Measurements from ENCODE around the gene CRYGC. TPM values are rescaled to one million over a fixed set of nuclear protein-coding genes. Genes with fewer than 3 reads are reported as not detected.

CRYGC gene
- polyA plus RNA-seq, 3 donors: not detected

- DNase-seq: no peak
- no peaks in the 10 kb centered on the region for H3K9me3 ChIP-seq (replicated peaks in 1 of 2; ENCODE audit: control insufficient read depth in 1 of 2, insufficient read depth in 1 of 2, low read length in 2 of 2)
- H3K4me1 Mint-ChIP-seq: peaks cover 24% of the 10 kb centered on the region
- H3K27ac ChIP-seq (ENCODE audit: low read depth in 1 of 2, low read length in 2 of 2): no peak overlapping the region
- H3K4me3 ChIP-seq (replicated peaks in 1 of 3; ENCODE audit: low read depth in 2 of 3, low read length in 3 of 3): no peak overlapping the region
- peaks cover 0 to 3% (median 0%) of the 10 kb centered on the region in 3 donors for H3K27me3 Mint-ChIP-seq (ENCODE audit: low read depth in 3 of 3)
- H3K4me2 ChIP-seq (replicated peaks; ENCODE audit: extremely low read depth, low read length, poor library complexity, severe bottlenecking): no peak overlapping the region
- H3K79me2 ChIP-seq (ENCODE audit: insufficient read depth, low read length): no peaks in the 10 kb centered on the region
- intact Hi-C loops (cut with micrococcal nuclease): no loop called here
- no peak overlapping the region for H2AFZ ChIP-seq (ENCODE audit: insufficient read depth, low read depth, low read length, poor library complexity, severe bottlenecking)
- no CpG with 5 or more reads among the region's 3 CpGs for WGBS (ENCODE audit: insufficient coverage)
- no peaks in the 10 kb centered on the region for H4K20me1 ChIP-seq (ENCODE audit: insufficient read depth, low read length)
- H3K4me3 Mint-ChIP-seq: no peak overlapping the region
- H3K27ac Mint-ChIP-seq: no peak overlapping the region
- no peaks in the 10 kb centered on the region for H3K36me3 ChIP-seq (replicated peaks in 1 of 2; ENCODE audit: control insufficient read depth in 1 of 2, insufficient read depth in 2 of 2, low read length in 2 of 2)
- H3K27me3 ChIP-seq (ENCODE audit: control insufficient read depth in 2 of 2, insufficient read depth in 2 of 2, low read length in 2 of 2): no peaks in the 10 kb centered on the region
- H3K36me3 Mint-ChIP-seq: no peaks in the 10 kb centered on the region
- H3K9me3 Mint-ChIP-seq: peaks cover 0 to 4% (median 0%) of the 10 kb centered on the region in 7 donors
- TF ChIP-seq CTCF (IDR thresholded peaks at IDR 0.05): no peak
- no peak overlapping the region for H3K9ac ChIP-seq (ENCODE audit: insufficient read depth, low read length, poor library complexity, severe bottlenecking)
- peaks cover 0 to 18% of the 10 kb centered on the region in 2 donors for H3K4me1 ChIP-seq (ENCODE audit: control insufficient read depth in 1 of 2, insufficient read depth in 2 of 2, low read length in 2 of 2)
These were observed 26.0 kb downstream of the CRYGC start for GRCh38 chr2:208103616-208104015.

DNA sequence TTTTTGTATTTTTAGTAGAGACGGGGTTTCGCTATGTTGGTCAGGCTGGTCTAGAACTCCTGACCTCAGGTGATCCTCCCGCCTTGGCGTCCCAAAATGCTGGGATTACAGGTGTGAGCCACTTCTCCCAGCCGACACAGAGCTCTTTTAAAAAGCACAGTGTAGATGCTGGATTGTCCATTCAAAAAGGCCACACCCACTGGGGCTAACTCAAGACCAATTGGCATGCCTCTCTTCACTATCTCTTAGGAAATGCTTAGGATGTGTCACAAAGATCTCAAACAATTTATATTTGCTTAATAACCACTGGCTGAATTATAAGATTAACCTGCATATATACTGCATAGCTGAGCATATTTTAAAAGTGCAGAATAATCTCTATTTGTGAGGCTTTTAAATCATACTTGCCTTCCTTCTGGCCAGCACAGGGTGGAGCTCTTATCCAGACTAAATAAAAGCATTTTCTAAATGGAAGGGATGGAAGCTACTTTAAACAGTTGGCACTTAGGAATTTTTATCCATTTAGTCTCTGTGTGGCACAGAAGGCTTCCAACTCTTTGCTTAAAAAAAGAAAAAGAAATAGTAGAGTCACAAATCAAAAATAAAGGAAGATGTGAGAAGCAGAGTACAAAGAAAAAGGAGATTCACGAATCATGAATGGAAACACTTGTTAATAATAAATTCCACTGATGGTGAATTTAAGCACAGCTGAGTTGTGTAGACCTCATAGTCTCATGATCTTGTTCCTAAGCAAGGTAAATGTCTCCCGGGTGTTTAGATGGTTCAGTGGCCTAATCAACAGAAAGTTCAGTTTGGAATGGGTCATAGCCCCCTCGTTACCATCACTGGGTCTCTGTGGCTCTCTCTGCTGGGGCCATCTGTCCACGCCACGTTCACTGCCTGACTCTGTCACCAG is 27.7 kb downstream of the CRYGC start:
- Mint-ChIP-seq H3K27me3 (ENCODE audit: low read depth in 3 of 3) (peaks cover 0 to 3% (median 0%) of the 10 kb centered on the region in 3 donors), H3K36me3 (no peaks in the 10 kb centered on the region), H3K4me1 (peaks cover 24% of the 10 kb centered on the region), H3K4me3 (peak overlapping the region; percentile 31 to 69), H3K27ac (peak overlapping the region in 1 of 7 donors; percentile 45), H3K9me3 (peaks cover 0 to 4% (median 0%) of the 10 kb centered on the region in 7 donors)
- intact Hi-C loops (cut with micrococcal nuclease): no loop called here
- no peak for TF ChIP-seq CTCF (IDR thresholded peaks at IDR 0.05)
- H3K27me3 ChIP-seq (ENCODE audit: control insufficient read depth in 2 of 2, insufficient read depth in 2 of 2, low read length in 2 of 2): no peaks in the 10 kb centered on the region
- H3K4me1 ChIP-seq (ENCODE audit: control insufficient read depth in 1 of 2, insufficient read depth in 2 of 2, low read length in 2 of 2): peaks cover 0 to 18% of the 10 kb centered on the region in 2 donors
- H4K20me1 ChIP-seq (ENCODE audit: insufficient read depth, low read length): no peaks in the 10 kb centered on the region
- no peak overlapping the region for H3K9ac ChIP-seq (ENCODE audit: insufficient read depth, low read length, poor library complexity, severe bottlenecking)
- no peaks in the 10 kb centered on the region for H3K79me2 ChIP-seq (ENCODE audit: insufficient read depth, low read length)
- no peaks in the 10 kb centered on the region for H3K9me3 ChIP-seq (replicated peaks in 1 of 2; ENCODE audit: control insufficient read depth in 1 of 2, insufficient read depth in 1 of 2, low read length in 2 of 2)
- peak overlapping the region; percentile 47 for H2AFZ ChIP-seq (ENCODE audit: insufficient read depth, low read depth, low read length, poor library complexity, severe bottlenecking)
- WGBS (ENCODE audit: insufficient coverage): 32% methylated on average over 9 of the region's 10 CpGs
- no peak overlapping the region for H3K27ac ChIP-seq (ENCODE audit: low read depth in 1 of 2, low read length in 2 of 2)
- H3K4me2 ChIP-seq (replicated peaks; ENCODE audit: extremely low read depth, low read length, poor library complexity, severe bottlenecking): no peak overlapping the region
- H3K4me3 ChIP-seq (replicated peaks in 1 of 3; ENCODE audit: low read depth in 2 of 3, low read length in 3 of 3): peak overlapping the region in 1 of 3 experiments; percentile 30
- no peak for DNase-seq
- H3K36me3 ChIP-seq (replicated peaks in 1 of 2; ENCODE audit: control insufficient read depth in 1 of 2, insufficient read depth in 2 of 2, low read length in 2 of 2): no peaks in the 10 kb centered on the region
